HG03460 (cell line): ENCODE results near the gene CROCC2.

Experiments used
- ATAC-seq: cut with Tn5 transposase; IDR thresholded peaks from one replicate; pipeline ENCODE4 v1.9.1; 2021; ENCODE audit not compliant: unreplicated experiment

CROCC2 gene

DNA sequence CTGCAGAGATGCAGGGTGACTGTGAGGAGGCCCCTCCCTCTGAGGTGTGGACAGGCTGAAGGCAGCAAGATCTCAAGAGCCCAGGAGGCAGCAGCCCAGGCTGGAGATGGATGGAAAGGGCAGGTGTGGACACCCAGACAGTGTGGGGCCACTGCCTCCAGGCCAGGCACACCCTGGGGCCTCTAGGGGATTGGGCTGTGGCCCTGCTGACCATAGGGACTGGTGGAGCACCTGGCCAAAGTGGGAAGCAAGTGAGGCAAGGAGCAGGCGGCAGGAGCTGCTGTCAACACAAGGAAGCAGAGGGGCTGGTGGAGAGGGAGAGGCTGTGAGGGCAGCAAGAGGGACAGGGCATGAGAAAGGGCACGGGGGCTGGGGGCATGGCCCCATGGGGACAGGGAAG, 103.1 kb downstream of the CROCC2 start:
- no peak for ATAC-seq

DNA sequence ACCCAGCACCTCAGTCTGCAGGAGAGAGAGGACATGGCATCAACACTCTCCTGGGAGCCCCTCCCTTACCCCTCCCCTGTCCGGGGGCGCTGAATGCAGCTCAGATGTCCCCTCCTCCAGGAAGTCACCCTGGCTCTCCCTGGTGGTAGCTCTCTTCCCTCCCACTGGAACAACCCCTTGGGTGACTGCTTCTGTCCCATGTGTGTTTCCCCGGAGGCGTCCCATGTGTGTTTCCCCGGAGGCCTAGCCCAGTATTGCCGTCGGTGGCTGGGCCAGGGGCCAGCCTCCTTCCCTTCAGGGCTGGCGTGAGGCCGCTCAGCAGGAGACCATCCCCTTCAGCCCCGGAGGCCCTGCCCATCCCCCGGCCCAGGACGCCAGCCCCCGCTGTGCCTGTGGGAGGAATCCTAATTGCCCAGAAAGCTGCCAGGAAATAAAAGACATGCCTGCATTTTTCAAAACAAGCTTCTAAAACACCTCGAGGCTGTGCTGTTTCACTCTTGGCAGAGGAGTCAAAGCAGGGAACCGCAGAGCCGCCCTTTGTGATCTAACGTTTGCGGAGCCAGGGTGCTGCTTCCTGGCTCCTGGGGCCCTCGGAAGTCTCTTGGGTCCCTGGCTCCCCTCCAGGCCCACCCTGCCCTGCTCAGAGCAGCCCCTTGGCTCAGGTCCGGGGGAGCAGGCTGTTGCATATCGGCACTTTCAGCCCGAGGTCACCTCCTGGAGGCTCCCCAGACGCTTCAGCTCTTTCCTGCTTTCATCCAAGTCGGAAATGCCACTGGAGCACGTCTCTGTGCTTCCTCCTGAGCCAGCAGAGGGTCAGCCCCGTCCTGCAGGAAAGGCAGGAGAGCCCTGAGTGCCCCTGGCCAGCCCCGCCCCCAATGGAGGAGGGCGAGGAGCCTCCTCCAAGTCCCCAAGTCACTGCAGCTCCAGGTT, 103.7 kb downstream of the CROCC2 start:
- no peak for ATAC-seq

DNA sequence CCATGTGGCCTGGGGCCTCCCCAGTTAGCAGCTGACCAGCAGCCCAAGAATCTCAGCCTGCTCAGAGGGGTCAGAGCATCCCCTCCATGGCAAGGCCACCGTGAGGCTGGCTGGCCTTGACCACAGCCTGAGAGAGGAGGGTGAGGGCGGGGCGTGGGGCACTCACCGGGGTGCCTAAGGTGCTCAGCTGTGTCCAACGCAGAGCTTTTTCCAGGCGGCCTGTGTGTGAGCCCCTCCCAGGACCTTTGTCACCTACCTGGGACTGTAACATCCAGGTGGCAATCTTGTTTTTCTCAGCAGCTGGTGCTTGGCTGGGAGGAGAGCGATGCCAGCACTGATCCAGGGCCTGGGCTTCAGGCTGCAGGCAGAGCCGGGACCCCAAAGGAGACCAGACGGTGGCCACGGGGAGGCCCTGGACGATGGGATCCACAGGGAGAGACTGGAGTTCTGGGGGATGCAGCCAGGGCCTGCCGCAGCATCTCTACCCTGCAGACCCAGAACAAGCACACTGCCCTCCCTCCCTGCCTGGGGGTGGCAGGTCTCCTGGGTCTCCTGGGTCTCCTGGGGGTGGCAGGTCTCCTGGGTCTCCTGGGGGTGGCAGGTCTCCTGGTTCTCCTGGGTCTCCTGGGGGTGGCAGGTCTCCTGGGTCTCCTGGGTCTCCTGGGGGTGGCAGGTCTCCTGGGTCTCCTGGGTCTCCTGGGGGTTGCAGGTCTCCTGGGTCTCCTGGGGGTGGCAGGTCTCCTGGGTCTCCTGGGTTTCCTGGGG, 104.6 kb downstream of the CROCC2 start:
- ATAC-seq = no peak

DNA sequence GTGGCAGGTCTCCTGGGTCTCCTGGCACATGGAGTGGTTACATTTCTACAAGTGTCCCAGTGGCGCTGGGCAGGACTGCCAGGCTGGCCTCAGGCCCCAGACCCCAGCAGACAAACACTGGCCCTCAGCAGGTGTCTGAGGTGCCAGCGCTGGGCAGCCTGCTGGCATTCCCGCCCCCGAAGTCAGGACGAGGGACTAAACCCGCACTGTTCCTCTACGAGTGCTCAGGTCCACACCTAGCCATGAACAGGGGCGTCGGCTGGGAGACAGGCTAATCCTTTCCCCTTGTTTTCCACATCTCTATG, 105.1 kb downstream of the CROCC2 start:
- ATAC-seq = no peak

DNA sequence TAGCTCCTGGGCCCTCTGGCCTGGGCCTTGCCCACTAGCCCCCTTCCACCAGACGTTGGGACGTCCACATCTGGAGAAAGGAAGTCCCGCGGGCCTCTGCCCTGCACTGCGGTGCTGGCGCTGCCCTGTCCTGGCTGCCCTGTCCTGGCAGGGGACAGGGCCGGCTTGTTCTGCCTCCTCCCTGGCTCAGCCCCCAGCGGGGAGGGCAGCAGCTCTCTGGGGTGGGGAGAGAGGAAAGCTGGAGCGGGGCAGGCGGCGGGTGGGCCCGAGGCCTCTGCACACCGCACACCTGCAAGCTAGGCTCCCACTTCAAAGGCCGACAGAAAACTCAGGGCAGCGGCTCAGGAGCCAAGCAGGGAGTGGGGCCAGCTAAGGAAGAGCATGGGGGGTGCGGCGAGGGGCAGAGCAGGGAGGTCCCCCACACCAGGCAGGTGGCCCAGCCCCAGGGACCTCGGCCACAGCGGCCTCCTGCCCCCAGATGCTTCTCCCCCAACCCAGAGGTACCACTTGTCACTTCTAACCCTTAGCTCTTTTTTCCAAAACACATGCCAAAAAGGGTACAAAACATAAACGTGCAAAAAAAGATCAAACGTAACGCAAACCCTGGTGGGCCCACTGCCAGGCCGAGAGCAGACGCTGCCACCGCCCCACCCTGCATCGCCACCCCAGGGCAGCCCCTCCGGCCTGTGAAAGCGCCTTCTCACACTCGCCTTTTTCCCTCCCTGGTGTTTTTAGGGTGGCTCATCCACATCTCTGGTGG, 105.8 kb downstream of the CROCC2 start:
- ATAC-seq = no peak

DNA sequence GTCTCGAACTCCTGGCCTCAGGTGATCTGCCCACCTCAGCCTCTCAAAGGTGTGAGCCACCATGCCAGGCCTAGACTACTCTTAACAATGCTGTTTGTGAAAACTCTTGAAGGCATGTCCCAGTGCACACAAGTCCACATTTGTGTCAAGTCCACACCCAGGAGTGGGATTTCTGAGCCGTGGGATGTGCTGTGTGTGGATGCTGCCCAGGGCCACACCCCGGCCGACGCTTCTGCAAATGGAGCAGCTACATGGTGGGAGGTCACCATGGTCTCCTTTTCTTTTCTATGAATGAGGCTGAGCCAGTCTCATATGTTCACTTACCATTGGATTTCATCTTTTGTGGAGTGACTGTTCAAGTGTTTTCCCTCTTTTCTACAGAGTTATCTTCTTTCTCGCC, 108.1 kb downstream of the CROCC2 start:
- no peak for ATAC-seq

DNA sequence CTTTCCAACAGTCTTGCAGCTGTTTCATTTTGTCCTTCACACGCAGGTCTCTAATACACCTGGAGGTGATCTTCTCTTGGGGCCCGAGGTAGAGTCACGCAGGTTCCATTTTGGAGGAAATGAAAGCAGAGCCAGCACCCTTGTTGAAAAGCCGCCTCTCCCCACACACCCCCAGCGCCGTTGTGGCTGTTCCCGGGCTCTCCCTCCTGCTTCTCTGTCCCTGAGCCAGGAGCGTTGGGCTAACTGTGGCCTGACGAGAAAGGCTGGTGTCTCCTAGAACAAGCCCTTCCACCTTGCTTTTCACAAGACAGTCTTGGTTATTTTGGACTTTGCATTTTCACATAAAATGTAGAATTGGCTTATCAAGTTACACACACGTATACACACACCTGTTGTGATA, 108.6 kb downstream of the CROCC2 start:
- ATAC-seq = no peak

DNA sequence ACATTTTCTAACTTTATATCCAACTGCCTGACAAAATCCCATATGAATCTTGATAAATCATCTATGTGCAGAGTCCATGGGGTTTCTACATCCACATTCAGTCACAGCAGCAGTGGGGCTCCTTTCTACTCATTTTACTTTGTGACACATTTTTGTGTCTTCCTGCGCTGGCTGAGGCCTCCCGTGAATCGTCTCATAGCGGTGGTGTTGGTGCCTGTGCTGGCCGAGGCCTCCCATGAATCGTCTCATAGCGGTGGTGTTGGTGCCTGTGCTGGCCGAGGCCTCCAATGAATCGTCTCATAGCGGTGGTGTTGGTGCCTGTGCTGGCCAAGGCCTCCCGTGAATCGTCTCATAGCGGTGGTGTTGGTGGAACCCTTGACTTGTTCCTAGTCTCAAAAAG, 109.3 kb downstream of the CROCC2 start:
- no peak for ATAC-seq

DNA sequence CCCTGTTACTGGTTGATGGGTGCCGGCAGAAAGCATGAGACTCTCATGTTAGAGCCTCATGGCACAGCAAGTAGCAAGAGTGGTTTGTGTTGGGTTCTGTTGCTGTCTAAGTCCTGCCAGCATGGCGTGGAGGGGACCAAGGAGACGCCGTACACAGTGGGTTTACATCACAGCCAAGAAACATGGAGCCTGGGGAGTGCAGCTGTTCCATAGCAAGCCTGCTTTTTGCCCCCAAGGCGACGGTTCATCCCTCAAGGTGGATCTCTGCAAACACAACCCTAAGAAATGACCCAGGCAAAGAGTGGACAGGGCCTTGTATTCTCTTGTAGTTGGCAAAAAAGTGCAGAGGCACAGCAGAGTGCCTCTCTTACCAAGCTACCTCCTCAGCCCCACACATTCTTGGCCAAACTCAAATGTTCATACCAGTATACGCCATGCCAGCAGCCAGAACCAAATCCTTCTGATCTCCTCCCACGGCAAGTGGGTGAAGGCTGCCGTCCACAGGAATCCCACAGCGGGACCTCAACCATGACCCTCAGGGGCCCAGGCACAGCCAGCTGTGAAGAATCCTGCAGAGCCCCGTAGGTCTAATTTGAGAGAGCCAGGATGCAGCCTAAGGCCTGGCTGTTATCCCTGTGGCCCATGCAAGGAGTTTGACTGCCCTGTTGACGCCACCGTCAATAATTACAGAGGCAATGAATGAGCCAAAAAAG, 111.2 kb downstream of the CROCC2 start:
- ATAC-seq = no peak

DNA sequence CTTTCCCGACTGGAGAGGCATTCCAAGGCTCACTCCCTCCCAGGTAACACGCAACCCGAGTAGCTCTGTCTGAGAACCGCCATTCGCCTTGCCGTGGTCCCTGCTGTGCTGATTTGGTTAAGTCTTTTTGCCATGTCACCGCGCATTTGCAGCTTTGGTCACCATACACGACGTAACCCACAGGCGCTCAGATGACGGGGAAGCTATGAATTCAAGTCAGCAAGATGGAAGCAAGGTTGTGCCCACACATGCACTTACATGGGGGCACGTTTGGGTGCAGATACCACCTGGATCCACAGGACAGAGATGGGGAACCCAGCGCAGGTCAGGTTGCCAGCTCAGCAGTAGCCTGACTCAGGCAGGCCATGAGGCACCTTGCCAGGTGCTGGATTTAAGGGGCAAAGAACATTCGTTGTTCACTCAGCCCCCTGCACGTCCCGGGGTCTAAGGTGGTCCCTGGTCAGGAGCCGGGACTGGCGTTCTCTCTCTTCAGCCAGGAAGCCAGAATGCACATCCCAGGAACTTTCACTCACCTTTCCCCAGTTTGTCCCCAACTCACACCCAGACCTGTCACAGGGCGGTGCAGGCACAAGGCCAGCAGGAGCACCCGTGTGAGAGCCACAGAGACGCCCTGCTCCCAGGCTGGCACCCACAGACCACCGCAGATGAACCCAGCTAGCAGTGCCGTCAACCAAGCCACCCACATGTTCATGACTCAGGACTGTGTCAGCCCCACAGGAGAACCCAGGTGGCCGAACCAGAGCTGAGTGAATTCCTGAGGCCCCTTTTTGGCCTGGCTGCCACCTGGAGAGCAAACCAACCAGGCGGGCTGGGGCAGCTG, 112.1 kb downstream of the CROCC2 start:
- no peak for ATAC-seq

DNA sequence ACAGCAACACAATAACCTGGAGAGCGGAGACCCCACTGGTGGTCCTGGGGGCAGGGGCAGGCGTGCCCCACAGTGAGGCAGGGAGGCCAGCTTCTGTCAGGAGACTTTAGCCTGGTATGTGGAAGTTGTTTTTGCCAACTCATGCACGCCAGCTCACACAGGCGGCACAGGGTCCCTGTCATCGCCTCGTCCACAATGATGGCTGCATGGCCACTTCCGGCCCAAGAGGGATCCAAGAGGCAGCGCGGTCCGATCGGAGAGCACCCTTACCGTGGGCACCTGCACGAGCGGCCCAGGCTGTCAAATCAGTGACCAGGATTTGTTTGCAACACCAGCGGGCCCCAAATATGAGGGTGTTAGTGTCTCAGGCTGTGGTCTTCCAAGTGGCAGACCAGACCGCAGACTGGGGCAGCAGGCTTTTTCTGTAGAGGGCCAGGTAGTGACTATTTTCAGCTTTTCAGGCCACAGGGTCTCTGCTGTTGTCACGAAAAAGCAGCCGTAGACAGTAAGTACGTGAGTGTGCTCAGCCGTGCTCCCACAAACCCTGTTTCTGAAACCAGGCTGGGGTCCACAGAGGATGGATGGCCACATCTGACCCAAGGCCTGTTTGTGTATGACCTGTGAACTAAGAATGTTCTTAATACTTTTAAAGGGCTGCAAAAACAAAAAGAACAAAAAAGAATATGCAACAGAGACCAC, 113.5 kb downstream of the CROCC2 start:
- no peak for ATAC-seq

DNA sequence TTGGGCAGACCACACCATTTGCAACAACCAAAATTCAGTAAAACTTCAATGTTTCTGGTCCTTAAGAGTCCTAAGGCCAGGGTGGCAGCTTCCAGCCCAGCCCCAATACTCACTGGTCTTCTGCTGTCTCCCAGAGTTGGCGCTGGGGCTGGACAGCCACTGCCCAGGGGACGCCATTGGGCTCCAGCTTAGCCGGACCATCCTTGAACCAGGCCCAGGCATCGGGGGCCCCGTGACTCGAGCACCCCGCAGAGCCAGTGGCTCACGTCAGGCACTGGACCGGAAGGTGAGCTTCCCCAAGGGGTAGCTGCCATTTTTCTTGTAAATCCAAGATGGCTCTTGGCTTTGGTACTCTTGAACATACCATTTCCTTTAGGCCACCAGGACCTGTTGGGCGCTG, 114.1 kb downstream of the CROCC2 start:
- no peak for ATAC-seq

DNA sequence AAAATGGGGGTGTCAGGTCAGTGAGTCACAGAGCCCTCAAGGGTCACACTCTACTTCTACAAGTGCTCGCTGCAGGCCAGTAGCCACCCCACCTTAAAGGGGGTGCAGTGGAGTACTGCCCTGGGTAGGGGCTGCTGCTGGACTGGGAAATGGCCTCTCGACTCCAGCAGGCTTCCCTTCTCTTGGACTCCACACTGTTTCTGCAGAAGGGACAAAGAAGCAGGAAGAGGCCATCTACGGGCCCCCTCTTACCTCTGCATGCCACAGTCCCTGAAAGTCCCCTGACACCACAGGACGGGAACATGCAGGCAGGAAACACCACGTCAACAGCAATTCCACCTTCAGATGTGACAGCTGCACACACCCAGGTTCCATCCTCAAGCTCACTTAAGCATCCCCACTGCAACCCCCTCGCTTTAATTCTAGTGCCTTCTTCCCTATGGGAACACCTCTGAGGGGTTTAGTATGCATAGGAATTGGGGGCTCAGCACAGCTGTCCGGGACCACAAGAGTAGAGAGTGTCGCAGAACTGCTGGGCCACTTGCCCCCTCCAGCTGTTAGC, 114.6 kb downstream of the CROCC2 start:
- ATAC-seq = no peak

DNA sequence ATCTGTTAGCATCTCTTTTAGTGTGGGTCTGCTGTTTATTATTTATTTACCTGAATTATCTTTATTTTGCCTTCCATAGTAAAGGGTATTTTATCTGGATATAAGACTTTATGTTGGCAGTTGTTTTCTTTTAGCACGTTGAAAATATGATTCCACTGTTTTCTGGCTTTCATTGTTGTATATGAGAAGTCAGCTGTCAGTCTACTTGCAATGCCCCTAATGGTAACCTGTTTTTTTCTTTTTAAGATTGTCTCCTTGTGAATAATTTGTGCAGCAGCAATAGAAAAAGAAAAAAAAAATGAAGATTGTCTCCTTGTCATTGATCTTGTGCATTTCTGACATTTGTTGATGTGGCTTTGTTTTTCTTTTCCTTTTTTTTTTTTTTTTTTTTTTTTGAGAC, 119.5 kb downstream of the CROCC2 start:
- no peak for ATAC-seq

DNA sequence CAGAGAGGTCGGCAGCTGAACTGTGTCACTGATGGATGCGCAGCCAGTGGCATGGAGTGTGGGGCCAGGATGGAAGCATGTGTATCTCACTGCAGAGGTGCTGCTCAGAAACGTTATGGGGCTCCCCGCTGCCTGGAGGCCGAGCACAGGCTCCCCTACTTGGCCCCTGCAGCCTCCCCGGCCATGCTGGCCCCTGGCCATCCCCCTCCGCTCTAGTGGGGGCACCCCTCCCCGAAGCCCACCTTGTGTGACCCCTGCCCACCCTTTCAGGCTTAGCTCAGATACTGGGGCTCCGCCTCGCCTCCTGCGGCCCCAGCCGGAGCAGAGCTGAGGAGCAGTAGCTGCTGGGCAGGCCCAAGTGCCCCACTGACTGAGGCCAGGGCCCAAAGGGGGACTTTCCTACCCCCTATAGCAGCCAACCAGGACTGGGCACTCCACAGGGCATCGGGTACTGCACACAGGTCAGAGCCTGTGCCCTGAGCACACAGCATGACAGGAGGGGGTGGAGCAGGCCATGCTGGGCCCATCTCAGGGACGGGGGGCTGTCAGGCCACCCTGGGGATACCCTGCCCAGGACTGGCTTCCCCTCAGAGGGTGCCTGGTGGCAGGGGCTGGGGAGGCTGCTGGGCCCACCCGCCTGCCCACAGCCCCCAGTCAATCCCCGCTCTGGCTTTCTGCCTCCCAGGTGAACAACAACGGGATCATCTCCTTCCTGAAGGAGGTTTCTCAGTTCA, 123.6 kb downstream of the CROCC2 start:
- ATAC-seq = no peak

DNA sequence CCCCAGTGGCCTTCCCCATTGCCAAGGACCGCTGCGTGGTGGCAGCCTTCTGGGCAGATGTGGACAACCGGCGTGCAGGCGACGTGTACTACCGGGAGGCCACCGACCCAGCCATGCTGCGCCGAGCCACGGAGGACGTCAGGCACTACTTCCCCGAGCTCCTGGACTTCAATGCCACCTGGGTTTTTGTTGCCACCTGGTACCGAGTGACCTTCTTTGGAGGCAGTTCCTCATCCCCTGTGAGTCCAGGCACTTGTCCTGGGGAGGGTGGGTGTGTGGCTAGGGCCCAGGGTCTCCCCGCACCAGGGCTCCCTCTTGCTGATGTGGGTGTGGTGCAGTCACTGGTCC, 124.2 kb downstream of the CROCC2 start:
- ATAC-seq = no peak

DNA sequence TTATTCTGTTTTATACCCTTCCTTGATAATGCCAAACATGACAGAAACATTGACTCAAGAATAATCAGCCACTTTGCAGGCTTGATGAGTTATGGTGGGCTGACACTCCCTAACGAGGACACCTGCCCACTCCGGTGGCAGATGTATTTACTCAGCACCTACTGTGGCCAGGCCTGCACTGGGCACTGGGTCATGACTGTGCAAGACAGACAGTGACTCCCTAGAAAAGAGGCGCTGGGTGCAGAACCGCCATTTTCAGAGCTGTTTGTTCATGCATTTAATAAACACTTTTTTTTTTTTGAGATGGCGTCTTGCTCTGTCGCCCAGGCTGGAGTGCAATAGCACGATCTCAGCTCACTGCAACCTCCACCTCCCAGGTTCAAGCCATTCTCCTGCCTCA, 124.7 kb downstream of the CROCC2 start:
- no peak for ATAC-seq

DNA sequence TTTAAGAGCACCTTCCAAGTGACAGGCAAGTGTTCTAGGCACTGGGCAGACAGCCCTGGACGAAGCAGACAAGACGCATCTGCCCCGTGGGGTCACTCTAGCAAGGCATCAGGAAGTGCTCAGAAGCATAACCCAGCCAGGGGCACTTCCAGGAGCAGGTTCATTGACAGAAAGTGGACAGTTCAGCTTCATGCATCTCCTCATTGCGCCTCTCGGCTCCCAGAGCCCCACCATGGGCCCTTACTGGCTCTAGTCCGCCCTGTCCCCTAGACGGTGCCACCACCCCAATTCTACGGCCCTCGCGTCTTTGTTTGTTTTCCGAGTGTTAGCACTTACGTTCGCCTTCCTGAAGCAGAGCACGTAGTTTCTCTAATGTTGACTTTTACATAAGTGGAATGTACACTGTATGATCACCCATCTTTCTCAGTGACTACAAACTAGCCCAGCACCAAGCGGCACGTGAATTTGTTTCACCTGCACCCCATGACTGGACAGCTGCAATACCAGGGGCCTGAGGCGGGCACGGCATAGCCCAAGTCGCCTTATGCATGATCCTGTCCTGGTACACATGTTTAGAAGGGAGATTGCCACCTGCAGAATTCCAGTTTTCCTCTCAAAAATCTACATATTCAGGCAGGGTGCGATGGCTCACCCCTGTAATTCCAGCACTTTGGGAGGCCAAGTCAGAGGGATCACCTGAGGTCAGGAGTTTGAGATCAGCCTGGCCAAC, 125.5 kb downstream of the CROCC2 start:
- no peak for ATAC-seq
